Right atrium auricular region (tissue), 2 donors: ENCODE measurements around the gene CEP164. TPM values are rescaled to one million over a fixed set of nuclear protein-coding genes. Genes with fewer than 3 reads are reported as not detected.

Experiments used
- DNase-seq: peaks from one replicate; pipeline ENCODE4 v3.0.0-alpha.2; 2019; ENCODE audit warnings: low spot score
- H3K27ac ChIP-seq, 2 donors: fragments of 200-600 bp; sonication (generic); 1 replicate in 1 of 2; 2 replicates in 1 of 2; pipeline ENCODE4 v1.5.1; 2016 to 2019
- H3K27me3 ChIP-seq, 2 donors: fragments of 200-600 bp; sonication (generic); one replicate each; pipeline versions ENCODE4 v1.5.1 to v1.6.0; 2017 to 2019
- H3K36me3 ChIP-seq: fragments of 200-600 bp; sonication (generic); one replicate; pipeline ENCODE4 v1.5.1; 2016
- H3K4me1 ChIP-seq, 2 donors: fragments of 200-600 bp; sonication (generic); one replicate each; pipeline versions ENCODE4 v1.5.1 to v1.6.0; 2017 to 2019
- H3K4me3 ChIP-seq, 2 donors: fragments of 200-600 bp; sonication (generic); 1 replicate in 1 of 2; 2 replicates in 1 of 2; pipeline ENCODE4 v1.5.1; 2017 to 2019; ENCODE audit warnings: mild to moderate bottlenecking in 1 of 2, moderate library complexity in 1 of 2
- H3K9me3 ChIP-seq, 2 donors: fragments of 200-600 bp; sonication (generic); one replicate each; pipeline ENCODE4 v1.5.1; 2019
- total RNA-seq, 2 donors: library from RNA; depleted of rRNA; stranded (reverse); fragments of >200 nt; gene quantifications; one replicate each; pipeline ENCODE4 v1.1.0, GENCODE V29; 2016
- TF ChIP-seq, protein P1 (sequence below), 2 donors: fragments of 200-600 bp; sonication (generic); IDR thresholded peaks; one replicate each; pipeline ENCODE4 v1.5.1; 2019; ENCODE audit warnings: antibody characterized with exemption in 2 of 2

Gene CEP164
- total RNA-seq, 2 donors from 2014 or later, result 3.3 to 7.6 TPM

DNA sequence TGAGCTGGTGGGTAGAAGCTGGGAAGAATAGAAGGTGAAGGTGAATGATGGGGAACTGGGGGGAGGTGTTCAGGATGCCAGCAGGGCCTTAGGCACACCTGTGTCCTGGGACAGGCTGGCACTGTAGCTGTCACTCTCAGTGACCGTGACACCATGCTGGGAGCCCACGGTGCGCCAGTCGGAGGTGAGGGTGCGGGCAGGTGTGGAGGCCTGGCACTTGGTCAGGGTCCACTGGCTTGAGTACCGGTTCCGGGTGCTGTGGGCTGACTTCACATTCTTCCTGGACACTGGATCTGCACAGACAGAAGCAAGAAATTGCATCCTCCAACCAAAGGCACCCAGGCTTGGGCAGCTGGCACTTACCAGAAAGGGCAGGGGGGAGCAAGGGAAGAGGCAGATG, 103.8 kb downstream of the CEP164 start:
- H3K27me3 ChIP-seq, result no peaks in the 10 kb centered on the region
- no peaks in the 10 kb centered on the region for H3K36me3 ChIP-seq
- no peak overlapping the region for H3K27ac ChIP-seq
- H3K4me3 ChIP-seq, result no peak overlapping the region
- no peaks in the 10 kb centered on the region for H3K9me3 ChIP-seq
- no peak for DNase-seq
- H3K4me1 ChIP-seq, result peaks cover 0 to 2% of the 10 kb centered on the region in 2 donors
- TF ChIP-seq, protein P1, sequence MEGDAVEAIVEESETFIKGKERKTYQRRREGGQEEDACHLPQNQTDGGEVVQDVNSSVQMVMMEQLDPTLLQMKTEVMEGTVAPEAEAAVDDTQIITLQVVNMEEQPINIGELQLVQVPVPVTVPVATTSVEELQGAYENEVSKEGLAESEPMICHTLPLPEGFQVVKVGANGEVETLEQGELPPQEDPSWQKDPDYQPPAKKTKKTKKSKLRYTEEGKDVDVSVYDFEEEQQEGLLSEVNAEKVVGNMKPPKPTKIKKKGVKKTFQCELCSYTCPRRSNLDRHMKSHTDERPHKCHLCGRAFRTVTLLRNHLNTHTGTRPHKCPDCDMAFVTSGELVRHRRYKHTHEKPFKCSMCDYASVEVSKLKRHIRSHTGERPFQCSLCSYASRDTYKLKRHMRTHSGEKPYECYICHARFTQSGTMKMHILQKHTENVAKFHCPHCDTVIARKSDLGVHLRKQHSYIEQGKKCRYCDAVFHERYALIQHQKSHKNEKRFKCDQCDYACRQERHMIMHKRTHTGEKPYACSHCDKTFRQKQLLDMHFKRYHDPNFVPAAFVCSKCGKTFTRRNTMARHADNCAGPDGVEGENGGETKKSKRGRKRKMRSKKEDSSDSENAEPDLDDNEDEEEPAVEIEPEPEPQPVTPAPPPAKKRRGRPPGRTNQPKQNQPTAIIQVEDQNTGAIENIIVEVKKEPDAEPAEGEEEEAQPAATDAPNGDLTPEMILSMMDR (IDR thresholded peaks at IDR 0.05), result no peak

DNA sequence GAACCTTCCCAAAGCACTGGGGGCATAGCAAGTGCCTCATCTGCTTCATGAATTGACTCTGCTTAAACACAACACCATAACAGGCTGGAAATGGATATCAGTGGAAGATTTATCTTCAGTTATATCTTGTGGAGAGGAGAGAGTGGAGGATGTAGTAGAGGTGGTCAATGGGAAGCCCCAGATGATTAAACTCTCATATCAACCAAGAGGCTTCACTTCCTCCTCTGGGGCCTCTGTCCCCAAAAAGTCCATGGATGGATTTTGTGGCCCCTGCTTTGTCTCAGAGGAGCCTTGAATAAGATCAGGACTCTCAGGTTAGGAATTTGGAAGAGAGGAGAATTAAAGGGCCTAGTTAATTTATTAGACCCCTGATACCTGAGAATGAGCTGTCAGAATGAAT, 106.1 kb downstream of the CEP164 start:
- TF ChIP-seq, protein P1 (IDR thresholded peaks at IDR 0.05), result no peak
- H3K36me3 ChIP-seq, result no peaks in the 10 kb centered on the region
- no peaks in the 10 kb centered on the region for H3K9me3 ChIP-seq
- DNase-seq, result no peak
- H3K27ac ChIP-seq, result no peak overlapping the region
- no peak overlapping the region for H3K4me3 ChIP-seq
- H3K4me1 ChIP-seq, result no peaks in the 10 kb centered on the region
- H3K27me3 ChIP-seq, result no peaks in the 10 kb centered on the region

DNA sequence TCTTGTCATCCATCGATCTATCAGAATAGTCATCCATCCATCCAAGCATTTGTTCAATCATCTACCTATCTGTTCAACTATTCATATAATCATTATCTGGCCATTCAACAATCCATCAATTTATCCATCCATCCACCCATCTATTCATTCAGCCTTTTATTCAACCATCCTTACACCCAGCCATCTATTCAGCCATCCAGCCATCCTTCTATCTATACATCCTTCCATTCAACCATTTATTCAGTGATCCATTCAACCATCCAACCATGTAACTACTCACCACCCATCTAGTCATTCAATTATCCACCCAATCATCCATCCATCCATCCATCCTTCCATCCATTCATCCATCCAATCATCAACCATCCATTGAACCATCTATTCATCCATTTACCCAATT, 106.8 kb downstream of the CEP164 start:
- TF ChIP-seq, protein P1 (IDR thresholded peaks at IDR 0.05), result no peak
- Histone ChIP-seq H3K27ac (no peak overlapping the region), H3K4me3 (no peak overlapping the region)

DNA sequence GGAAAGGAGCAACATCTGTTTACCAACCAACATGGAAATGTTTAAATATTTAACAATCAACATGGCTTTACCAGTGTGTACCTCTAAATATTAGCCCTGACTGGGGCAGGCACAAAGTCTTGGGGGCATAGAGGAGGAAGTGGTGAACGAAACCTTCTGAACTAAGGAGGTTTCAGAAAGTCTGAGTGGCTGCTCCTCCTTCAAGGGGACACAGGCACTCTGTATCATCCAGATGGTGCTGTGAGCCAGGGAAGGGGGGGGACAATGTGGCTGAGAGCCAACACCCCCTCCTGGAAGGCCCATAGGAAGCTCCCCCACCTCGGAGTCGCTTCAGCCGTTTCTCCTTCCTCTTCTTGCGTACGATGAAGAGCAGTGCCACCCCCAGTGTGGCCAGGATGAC, 107.7 kb downstream of the CEP164 start:
- Histone ChIP-seq H3K36me3 (no peaks in the 10 kb centered on the region), H3K27me3 (no peaks in the 10 kb centered on the region), H3K4me1 (no peaks in the 10 kb centered on the region), H3K4me3 (no peak overlapping the region), H3K9me3 (no peaks in the 10 kb centered on the region), H3K27ac (no peak overlapping the region)
- TF ChIP-seq, protein P1 (IDR thresholded peaks at IDR 0.05), result no peak
- no peak for DNase-seq

More for the DNA sequence above, 106.8 kb downstream of the CEP164 start:
- Histone ChIP-seq H3K27me3 (no peaks in the 10 kb centered on the region), H3K36me3 (no peaks in the 10 kb centered on the region), H3K4me1 (no peaks in the 10 kb centered on the region), H3K9me3 (no peaks in the 10 kb centered on the region)
- no peak for DNase-seq

DNA sequence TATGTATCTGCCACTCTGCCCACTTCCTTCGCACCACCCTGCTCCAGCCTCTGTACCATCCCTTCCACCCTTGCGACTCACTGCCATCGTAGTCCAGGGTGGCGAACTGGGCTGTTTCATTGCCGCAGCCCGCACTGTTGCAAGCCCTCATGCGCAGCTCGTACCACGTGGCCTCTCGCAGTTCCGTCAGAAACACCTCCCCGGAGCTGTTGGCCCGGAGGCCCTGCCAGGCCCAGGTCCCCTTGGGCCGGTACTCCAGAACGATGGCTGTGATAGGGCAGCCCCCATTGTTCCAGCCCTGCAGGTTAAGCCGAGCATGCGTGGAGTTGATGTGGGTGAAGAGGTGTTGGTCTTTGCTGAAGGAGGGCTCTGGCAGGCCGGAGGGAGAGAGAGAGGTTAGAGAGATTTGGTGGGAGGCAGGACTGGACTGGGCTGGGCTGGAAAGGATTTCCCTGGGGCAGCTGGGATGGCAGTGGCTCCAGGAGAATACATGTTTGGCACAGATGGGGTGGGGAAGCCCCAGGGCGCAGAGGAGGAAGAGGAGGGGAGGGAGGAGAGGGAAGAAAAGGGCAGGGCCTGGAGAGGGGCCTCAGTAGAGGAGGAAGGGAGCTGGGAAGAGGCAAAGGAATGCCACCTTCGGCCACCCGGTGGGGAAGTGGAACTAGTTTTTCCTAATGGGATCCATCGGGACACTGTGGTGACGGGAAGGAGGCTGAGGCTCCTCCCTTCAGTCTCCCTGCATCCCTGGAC, 109.6 kb downstream of the CEP164 start:
- Histone ChIP-seq H3K4me1 (no peaks in the 10 kb centered on the region), H3K4me3 (no peak overlapping the region), H3K27me3 (no peaks in the 10 kb centered on the region), H3K27ac (no peak overlapping the region), H3K36me3 (no peaks in the 10 kb centered on the region), H3K9me3 (no peaks in the 10 kb centered on the region)
- TF ChIP-seq, protein P1 (IDR thresholded peaks at IDR 0.05), result no peak
- no peak for DNase-seq

DNA sequence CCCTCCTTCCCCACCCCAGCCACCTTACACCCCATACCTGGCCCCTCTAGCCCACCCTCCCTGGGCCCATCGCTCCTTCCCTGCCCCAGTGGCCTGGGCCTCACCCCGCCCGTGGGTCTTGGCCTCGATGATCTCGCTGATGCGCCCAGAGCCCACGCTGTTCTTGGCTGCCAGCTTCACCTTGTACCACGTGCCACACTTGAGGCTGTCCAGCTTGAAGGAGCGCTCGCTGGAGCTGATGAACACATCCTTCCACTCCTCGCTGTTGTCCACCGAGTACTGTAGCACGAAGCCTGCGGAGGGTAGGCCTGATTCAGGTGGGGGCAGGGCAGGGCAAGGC, 110.1 kb downstream of the CEP164 start:
- TF ChIP-seq, protein P1 (IDR thresholded peaks at IDR 0.05), result no peak
- no peak overlapping the region for H3K4me3 ChIP-seq
- H3K9me3 ChIP-seq, result no peaks in the 10 kb centered on the region
- H3K27ac ChIP-seq, result no peak overlapping the region
- H3K4me1 ChIP-seq, result no peaks in the 10 kb centered on the region
- H3K27me3 ChIP-seq, result no peaks in the 10 kb centered on the region
- H3K36me3 ChIP-seq, result no peaks in the 10 kb centered on the region
- no peak for DNase-seq
